OCI-LY7 (cell line): ENCODE measurements around the gene TCF12.

Experiments
- EZH2phosphoT487 ChIP-seq: fragments of 200-600 bp; sonication (generic); IDR thresholded peaks from 2 replicates; pipeline ENCODE4 v1.6.1; 2018; ENCODE audit warnings: low read depth, borderline replicate concordance, mild to moderate bottlenecking, mixed run types, antibody characterized with exemption, low read length, moderate library complexity, mixed read lengths
- TF ChIP-seq, protein P1 (sequence below): fragments of 200-600 bp; sonication (generic); conservative IDR thresholded peaks from 2 replicates; pipeline ENCODE4 v1.5.1; 2014; ENCODE audit warnings: mild to moderate bottlenecking, antibody characterized with exemption, low read length, moderate library complexity, mixed read lengths

DNA sequence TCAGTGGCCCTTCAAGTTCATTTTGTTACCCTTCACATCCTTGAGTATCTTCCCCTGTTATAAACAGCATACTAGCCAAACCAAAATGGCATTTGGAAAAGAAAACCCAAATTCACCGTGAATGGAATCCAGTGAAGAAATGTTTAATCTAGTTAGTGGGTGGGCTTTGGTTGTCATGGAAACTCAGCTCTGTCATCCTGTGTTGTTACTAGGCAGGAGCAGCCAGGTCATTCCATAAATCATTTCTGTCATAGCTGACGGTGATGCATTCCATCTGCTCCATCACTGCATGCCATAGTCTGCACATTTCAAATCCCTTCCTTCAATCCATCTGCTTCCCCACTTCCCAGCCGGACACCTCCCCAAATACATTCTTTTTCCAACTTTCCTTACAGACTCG lies 317.4 kb downstream of the TCF12 start:
- TF ChIP-seq, protein P1, sequence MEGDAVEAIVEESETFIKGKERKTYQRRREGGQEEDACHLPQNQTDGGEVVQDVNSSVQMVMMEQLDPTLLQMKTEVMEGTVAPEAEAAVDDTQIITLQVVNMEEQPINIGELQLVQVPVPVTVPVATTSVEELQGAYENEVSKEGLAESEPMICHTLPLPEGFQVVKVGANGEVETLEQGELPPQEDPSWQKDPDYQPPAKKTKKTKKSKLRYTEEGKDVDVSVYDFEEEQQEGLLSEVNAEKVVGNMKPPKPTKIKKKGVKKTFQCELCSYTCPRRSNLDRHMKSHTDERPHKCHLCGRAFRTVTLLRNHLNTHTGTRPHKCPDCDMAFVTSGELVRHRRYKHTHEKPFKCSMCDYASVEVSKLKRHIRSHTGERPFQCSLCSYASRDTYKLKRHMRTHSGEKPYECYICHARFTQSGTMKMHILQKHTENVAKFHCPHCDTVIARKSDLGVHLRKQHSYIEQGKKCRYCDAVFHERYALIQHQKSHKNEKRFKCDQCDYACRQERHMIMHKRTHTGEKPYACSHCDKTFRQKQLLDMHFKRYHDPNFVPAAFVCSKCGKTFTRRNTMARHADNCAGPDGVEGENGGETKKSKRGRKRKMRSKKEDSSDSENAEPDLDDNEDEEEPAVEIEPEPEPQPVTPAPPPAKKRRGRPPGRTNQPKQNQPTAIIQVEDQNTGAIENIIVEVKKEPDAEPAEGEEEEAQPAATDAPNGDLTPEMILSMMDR, result no peak
- TF ChIP-seq EZH2phosphoT487, result no peak
